Upper lobe of right lung (tissue), 1 donor: Measurements from ENCODE around the gene PDS5A. TPM values are rescaled to one million over a fixed set of nuclear protein-coding genes. Genes with fewer than 3 reads are reported as not detected.
A peak's percentile ranks its signal among the peaks of the same experiment; 100 is the strongest.

ENCODE experiments used
- ATAC-seq: fragments of 200-7000 bp; cut with Tn5 transposase; one replicate; pipeline ENCODE4 v1.9.1; 2020; ENCODE audit warnings: mild to moderate bottlenecking, moderate library complexity
- DNase-seq: peaks from one replicate; pipeline ENCODE4 v3.0.0-alpha.2; 2020
- H3K27ac ChIP-seq: fragments of 200-600 bp; one replicate; pipeline ENCODE4 v1.8.0; 2022
- H3K27me3 ChIP-seq: fragments of 200-600 bp; one replicate; pipeline ENCODE4 v1.8.0; 2022; ENCODE audit warnings: mild to moderate bottlenecking
- H3K36me3 ChIP-seq: fragments of 200-600 bp; one replicate; pipeline ENCODE4 v1.8.0; 2022
- H3K4me1 ChIP-seq: fragments of 200-600 bp; one replicate; pipeline ENCODE4 v1.8.0; 2022
- H3K4me3 ChIP-seq: fragments of 200-600 bp; one replicate; pipeline ENCODE4 v1.8.0; 2022; ENCODE audit warnings: mild to moderate bottlenecking
- H3K9me3 ChIP-seq: fragments of 200-600 bp; one replicate; pipeline ENCODE4 v1.8.0; 2022
- intact Hi-C: fragments of 100-400 bp; cut with DNase I; formaldehyde crosslinking; loops from one replicate; pipeline ENCODE4 v1.11.0; 2022
- total RNA-seq: library from RNA; stranded (reverse); fragmentation: NEBNext Ultra II Directional; extraction: Animal tissue kit (Norgen Biotek cat#: 25700); gene quantifications from one replicate; pipeline ENCODE4 v1.2.1, GENCODE V29; 2021
- TF ChIP-seq, protein P1 (sequence below): fragments of 200-600 bp; IDR thresholded peaks from one replicate; pipeline ENCODE4 v1.8.0; 2022; ENCODE audit warnings: antibody characterized with exemption
- donor health status: DM: no; HTN: yes; CAD: no; lungs with severe emphysema.

Gene PDS5A
- total RNA-seq, 1 donor from 2014 or later, result 83.7 TPM

DNA sequence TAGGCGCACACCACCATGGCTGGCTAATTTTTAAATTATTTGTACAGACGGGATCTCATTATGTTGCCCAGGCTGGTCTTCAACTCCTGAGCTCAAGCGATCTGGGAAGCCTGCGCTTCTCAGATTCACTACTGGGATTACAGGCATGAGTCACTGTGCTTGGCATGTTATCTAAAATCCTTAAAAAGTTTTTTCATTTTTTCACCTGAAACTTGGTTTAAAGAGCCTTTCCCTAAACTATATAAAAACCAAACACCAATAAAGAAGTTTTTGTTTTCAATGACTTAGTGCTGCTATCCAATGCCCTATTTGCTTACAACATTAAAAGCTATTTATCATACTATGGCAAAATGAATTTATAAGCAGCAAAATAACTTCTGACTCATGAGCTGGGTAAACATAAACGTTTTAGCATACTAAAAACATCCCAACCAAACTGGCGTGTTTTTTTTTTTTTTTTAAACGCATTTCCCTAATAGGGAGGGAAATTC, 151.9 kb downstream of the PDS5A start:
- ATAC-seq (no peak), DNase-seq (no peak)
- H3K27me3 ChIP-seq, result no peaks in the 10 kb centered on the region
- intact Hi-C loops, result no loop called here
- peak overlapping the region; percentile 63 for H3K27ac ChIP-seq
- peaks cover 35% of the 10 kb centered on the region for H3K36me3 ChIP-seq
- TF ChIP-seq, protein P1, sequence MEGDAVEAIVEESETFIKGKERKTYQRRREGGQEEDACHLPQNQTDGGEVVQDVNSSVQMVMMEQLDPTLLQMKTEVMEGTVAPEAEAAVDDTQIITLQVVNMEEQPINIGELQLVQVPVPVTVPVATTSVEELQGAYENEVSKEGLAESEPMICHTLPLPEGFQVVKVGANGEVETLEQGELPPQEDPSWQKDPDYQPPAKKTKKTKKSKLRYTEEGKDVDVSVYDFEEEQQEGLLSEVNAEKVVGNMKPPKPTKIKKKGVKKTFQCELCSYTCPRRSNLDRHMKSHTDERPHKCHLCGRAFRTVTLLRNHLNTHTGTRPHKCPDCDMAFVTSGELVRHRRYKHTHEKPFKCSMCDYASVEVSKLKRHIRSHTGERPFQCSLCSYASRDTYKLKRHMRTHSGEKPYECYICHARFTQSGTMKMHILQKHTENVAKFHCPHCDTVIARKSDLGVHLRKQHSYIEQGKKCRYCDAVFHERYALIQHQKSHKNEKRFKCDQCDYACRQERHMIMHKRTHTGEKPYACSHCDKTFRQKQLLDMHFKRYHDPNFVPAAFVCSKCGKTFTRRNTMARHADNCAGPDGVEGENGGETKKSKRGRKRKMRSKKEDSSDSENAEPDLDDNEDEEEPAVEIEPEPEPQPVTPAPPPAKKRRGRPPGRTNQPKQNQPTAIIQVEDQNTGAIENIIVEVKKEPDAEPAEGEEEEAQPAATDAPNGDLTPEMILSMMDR, result no peak
- no peak overlapping the region for H3K4me3 ChIP-seq
- no peaks in the 10 kb centered on the region for H3K4me1 ChIP-seq
- H3K9me3 ChIP-seq, result no peaks in the 10 kb centered on the region

DNA sequence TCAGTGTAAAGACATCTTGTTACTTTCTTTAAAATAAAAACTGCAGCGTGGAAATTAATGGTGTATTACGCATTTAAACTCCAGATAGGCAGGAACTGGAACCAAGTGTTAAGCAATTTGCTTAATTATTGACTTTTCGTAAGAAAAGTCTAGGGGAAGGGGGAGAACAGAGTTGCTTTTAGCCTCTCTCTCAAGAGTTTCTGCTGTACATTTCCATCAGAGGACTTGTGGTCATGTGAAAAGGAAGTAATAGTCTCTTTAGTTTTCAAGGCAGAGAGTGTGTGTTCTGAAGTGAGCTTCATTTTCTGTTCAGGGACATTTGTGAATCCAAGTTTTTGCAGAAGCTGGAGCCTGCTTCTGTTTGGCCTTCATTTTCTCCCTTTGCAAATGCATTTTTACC, 152.6 kb downstream of the PDS5A start:
- intact Hi-C loops, result no loop called here
- Histone ChIP-seq H3K4me3 (no peak overlapping the region), H3K27me3 (no peaks in the 10 kb centered on the region), H3K9me3 (no peaks in the 10 kb centered on the region), H3K36me3 (peaks cover 28% of the 10 kb centered on the region), H3K27ac (peak overlapping the region; percentile 63), H3K4me1 (no peaks in the 10 kb centered on the region)
- DNase-seq (no peak), ATAC-seq (peak; percentile 77)
- TF ChIP-seq, protein P1, result no peak

DNA sequence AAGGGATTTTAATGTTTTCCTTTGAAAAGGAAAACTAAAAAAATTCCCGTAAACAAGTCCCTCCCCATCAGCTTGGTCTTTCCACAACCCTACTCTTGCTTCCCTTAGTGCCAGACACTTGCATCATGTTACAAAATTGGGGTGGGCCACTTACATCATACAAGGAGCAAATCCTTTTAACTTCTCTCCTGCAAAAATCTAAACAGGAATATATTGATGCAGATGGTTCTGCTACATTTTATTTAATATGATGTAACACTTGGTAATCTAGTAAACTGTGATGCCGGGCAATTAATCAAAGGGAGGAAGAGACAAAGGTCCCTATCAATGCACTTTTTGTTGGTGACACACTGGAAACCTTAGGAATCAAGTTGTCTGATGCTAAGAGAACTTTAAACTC, 154.5 kb downstream of the PDS5A start:
- Histone ChIP-seq H3K9me3 (no peaks in the 10 kb centered on the region), H3K27me3 (no peaks in the 10 kb centered on the region), H3K4me1 (no peaks in the 10 kb centered on the region), H3K36me3 (peaks cover 12% of the 10 kb centered on the region), H3K4me3 (no peak overlapping the region), H3K27ac (no peak overlapping the region)
- no peak for ATAC-seq
- no peak for DNase-seq
- intact Hi-C loops, result no loop called here
- TF ChIP-seq, protein P1, result no peak

DNA sequence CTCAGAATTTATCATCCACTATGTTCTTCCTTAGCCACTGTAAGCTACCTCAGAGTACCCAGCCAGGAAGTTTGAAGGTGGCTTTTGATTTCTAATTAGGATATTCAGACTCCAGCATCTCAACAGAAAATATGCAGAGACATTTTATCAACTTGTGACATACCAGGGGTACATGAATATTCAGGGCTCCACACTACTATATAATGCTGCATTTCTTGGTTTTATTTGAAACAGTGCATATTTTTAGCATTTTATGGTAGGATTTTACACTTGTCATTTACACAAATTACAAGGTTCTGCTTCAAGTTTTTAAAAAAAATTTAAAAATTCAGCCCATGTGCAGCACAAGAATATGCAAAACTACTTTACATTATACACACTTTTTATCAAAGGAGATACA, 155.0 kb downstream of the PDS5A start:
- ATAC-seq (no peak), DNase-seq (no peak)
- intact Hi-C loops, result no loop called here
- Histone ChIP-seq H3K27ac (no peak overlapping the region), H3K27me3 (no peaks in the 10 kb centered on the region), H3K36me3 (peaks cover 7% of the 10 kb centered on the region), H3K4me3 (no peak overlapping the region), H3K9me3 (no peaks in the 10 kb centered on the region), H3K4me1 (no peaks in the 10 kb centered on the region)
- TF ChIP-seq, protein P1, result no peak

DNA sequence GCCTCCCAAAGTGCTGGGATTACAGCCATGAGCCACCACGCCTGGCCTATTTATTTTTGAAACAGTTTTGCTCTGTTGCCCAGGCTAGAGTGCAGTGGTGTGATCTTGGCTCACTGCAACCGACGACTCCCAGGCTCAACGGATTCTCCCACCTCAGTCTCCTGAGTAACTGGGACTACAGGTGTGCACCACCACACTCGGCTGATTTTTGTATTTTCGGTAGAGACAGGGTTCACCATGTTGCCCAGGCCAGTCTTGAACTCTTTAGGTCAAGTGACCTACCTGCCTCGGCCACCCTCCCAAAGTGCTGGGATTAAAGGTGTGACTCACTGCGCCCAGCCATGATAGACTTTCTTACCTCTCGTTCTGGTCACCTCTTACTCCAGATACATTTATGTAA, 155.8 kb downstream of the PDS5A start:
- H3K36me3 ChIP-seq, result peaks cover 5% of the 10 kb centered on the region
- DNase-seq (no peak), ATAC-seq (no peak)
- no peak overlapping the region for H3K4me3 ChIP-seq
- TF ChIP-seq, protein P1, result no peak
- no peak overlapping the region for H3K27ac ChIP-seq
- H3K27me3 ChIP-seq, result no peaks in the 10 kb centered on the region
- no peaks in the 10 kb centered on the region for H3K4me1 ChIP-seq
- intact Hi-C loops, result no loop called here
- no peaks in the 10 kb centered on the region for H3K9me3 ChIP-seq

DNA sequence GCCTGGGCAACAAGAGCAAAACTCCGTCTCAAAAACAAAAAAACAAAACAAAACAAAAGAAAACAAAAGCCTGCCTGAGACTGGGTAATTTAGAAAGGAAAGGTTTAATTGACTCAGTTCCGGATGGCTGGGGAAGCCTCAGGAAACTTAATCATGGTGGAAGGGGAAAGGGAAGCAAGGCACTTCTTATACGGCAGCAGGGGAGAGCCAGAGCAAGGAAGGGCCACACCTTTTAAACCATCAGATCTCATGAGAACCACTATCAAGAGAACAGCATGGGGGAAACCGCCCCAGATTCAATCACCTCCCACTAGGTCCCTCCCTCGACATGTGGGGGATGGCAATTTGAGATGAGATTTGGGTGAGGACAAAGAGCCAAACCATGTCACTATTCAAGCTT, 157.5 kb downstream of the PDS5A start:
- Histone ChIP-seq H3K9me3 (no peaks in the 10 kb centered on the region), H3K27ac (no peak overlapping the region), H3K27me3 (no peaks in the 10 kb centered on the region), H3K4me3 (no peak overlapping the region), H3K36me3 (peaks cover 4% of the 10 kb centered on the region), H3K4me1 (no peaks in the 10 kb centered on the region)
- TF ChIP-seq, protein P1, result no peak
- no peak for ATAC-seq
- intact Hi-C loops, result no loop called here
- no peak for DNase-seq
